PC-3 (cell line): ENCODE measurements around the gene DIP2B.

Experiments
- EZH2 ChIP-seq: fragments of 300-600 bp; sonication (generic); IDR thresholded peaks from one replicate; pipeline ENCODE4 v1.6.1; 2017; ENCODE audit warnings: antibody characterized with exemption, mild to moderate bottlenecking, low read length; ENCODE audit not compliant: unreplicated experiment
- TF ChIP-seq, protein P1 (sequence below): fragments of 300-600 bp; sonication (generic); conservative IDR thresholded peaks from 2 replicates; pipeline ENCODE4 v1.5.1; 2017; ENCODE audit warnings: antibody characterized with exemption, low read depth, mild to moderate bottlenecking, low read length

GRCh38 chr12:50617657-50618056 lies 112.9 kb downstream of the DIP2B start:
- TF ChIP-seq, protein P1, sequence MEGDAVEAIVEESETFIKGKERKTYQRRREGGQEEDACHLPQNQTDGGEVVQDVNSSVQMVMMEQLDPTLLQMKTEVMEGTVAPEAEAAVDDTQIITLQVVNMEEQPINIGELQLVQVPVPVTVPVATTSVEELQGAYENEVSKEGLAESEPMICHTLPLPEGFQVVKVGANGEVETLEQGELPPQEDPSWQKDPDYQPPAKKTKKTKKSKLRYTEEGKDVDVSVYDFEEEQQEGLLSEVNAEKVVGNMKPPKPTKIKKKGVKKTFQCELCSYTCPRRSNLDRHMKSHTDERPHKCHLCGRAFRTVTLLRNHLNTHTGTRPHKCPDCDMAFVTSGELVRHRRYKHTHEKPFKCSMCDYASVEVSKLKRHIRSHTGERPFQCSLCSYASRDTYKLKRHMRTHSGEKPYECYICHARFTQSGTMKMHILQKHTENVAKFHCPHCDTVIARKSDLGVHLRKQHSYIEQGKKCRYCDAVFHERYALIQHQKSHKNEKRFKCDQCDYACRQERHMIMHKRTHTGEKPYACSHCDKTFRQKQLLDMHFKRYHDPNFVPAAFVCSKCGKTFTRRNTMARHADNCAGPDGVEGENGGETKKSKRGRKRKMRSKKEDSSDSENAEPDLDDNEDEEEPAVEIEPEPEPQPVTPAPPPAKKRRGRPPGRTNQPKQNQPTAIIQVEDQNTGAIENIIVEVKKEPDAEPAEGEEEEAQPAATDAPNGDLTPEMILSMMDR, result no peak
- TF ChIP-seq EZH2, result no peak
